ENCODE data around the gene AMDHD2.
"Not testable (repeated sequence)": the region's sequence is repeated elsewhere in the genome, so short reads cannot be mapped to it uniquely, and the experiment has no call there.

The AMDHD2 gene

DNA sequence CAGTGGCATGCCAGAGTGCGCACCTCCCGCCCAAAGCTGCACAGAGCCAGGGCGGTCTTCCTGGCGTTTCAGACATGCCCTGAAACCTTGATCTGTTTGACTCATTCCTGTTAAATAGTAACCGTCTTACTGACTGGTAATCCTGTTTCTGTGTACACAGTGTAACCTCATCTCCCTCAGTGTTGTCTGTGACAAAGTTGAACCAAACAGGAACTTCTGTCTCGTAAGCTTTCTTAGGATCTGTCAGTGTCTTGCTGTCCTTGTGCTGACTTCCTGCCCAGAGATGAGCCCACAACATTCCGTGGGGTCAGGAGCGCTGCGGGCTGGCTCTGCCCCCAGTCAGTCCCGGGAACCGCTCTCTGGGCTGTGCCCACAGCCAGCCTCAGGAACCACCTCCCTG, 48.4 kb downstream of the AMDHD2 start:
- H3K27ac ChIP-seq: not testable (repeated sequence)

DNA sequence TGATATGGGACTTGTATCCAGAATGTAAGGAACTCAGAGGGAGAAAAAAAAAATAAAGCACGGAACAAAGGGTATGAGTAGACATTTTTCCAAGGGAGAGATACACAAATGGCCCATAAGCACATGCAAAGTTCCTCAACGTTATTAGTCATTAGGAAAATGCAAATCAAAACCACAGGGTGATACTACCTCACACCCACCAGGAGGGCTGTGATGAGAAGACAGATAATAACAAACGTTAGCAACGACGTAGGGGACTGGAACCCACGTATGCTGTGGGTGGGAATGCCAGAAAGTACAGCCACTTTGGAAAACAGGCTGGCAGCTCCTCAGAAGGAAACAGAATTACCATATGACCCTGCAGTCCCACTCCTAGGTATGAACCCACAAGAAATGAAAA, 52.5 kb downstream of the AMDHD2 start:
- H3K27ac ChIP-seq: not testable (repeated sequence)

DNA sequence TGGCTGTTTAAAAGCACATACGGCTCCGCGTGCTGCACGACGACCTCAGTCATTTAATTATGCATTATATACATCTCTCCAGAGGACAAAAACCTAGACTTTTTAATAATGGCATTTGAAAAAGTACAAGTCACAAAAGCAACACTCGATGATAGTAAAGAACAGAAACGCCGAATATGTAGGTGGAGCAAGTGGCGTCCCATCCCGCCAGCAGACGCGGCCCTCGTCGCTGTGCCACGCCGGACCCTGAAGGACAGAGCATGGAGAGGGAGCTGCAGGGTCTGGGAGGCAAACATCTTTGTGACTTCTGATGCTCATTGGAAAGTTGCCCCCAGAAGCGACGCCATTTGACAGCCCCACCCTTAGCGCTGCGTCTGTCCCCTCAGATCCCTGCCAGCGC, 55.7 kb downstream of the AMDHD2 start:
- not testable (repeated sequence) for H3K27ac ChIP-seq

DNA sequence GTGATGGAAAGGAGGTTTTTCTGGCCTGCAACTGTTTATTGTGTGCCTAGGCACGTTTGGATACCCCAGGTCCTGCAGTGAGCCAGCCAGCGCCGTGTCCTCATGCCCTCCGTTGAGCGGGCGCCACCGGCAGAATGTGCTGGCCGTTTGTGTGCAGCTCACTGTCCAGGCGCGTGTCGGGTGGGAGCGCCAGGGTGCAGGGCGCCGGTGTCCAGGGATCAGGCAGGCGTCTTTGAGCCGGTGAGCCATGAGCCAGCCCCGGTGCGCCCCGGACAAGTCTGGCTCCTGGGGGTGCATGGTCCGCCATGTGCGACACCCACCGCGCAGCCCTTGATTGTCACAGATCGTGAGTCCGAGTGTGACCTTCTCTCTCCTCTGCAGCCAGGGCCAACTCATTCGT, 56.9 kb downstream of the AMDHD2 start:
- not testable (repeated sequence) for H3K27ac ChIP-seq

DNA sequence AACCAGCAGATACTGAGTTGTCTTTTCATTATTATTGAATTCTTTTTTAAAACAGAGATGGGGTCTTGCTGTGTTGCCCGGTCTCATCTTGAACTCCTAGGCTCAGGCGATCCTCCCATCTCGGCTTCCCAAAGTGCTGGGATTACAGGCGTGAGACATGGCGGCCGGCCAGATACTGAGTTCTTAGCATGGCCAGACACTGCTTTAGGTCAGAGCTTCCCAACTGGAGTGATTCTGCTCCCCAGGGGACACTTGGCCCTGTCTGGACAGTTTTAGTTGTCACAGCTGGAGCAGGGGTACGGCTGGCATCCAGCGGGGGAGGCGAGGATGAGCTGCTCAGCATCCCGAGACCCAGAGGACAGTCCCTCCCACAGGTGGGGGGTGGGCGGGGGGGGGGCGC, 58.7 kb downstream of the AMDHD2 start:
- not testable (repeated sequence) for H3K27ac ChIP-seq

DNA sequence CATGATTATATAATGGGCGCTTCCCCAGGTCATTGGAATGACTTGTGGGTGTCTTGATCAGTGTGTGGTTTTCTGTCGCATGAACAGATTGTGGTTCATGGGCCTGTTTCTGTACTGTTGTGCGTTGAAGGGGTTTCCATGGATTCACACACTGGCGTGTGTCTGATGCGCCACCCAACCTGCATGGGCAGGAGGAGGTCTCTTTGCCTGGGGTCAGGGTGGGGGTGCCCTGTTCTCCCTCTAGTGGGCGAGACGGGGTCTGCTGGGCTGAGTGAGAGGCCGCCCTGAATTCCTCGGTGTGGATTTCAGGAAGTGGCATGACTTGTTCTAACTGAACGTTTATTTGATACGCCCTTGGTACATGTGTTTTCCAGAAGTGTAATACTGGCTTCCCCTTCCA, 60.0 kb downstream of the AMDHD2 start:
- not testable (repeated sequence) for H3K27ac ChIP-seq

DNA sequence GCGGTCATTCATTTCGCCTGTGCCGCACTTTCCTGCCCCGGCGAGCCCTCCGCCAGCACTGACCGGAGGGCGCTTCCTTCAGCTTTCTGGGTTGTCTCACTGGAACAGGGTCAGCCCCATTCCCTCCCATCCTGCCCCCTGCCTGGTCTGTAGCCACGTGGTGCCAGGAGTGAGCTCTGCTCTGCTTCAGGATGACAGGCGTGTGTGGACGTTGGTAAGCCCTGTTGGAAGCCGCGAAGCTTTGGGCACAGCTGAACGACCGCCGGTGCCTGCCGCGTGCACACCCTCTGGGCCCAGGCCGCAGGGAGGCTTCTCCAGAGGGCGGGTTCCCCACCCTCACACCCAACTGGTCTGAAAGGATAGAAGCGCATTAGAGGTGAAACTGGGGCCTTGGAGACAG, 60.6 kb downstream of the AMDHD2 start:
- H3K27ac ChIP-seq: not testable (repeated sequence)
